C4-2B (cell line): ENCODE results near the gene SCGN.

Source experiments
- ZFX ChIP-seq: fragments of 450-650 bp; IDR thresholded peaks from 2 replicates; pipeline ENCODE4 v1.6.1; 2017
- TF ChIP-seq, protein P1 (sequence below): fragments of 450-650 bp; conservative IDR thresholded peaks from 2 replicates; pipeline ENCODE4 v1.5.1; 2017; ENCODE audit warnings: mild to moderate bottlenecking

DNA sequence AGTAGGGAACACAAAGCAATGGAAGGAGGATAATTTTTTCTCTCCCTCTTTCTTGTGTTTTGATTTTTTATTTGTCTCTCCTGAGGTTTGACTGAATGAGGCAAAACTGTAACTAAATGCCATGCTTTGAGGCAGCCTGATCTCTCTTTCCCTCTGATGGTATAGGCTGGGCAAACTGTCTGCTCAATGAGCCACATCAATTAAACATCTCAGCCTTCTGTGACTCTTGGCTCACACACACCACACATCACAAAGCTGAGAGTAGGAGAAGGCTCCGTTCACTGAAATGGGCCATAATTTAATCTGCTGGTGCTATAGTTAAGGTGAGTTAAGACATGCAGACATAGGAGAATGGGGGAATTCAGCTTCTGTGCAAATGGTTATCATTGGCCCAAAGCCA, 28.1 kb upstream of the SCGN start:
- TF ChIP-seq, protein P1, sequence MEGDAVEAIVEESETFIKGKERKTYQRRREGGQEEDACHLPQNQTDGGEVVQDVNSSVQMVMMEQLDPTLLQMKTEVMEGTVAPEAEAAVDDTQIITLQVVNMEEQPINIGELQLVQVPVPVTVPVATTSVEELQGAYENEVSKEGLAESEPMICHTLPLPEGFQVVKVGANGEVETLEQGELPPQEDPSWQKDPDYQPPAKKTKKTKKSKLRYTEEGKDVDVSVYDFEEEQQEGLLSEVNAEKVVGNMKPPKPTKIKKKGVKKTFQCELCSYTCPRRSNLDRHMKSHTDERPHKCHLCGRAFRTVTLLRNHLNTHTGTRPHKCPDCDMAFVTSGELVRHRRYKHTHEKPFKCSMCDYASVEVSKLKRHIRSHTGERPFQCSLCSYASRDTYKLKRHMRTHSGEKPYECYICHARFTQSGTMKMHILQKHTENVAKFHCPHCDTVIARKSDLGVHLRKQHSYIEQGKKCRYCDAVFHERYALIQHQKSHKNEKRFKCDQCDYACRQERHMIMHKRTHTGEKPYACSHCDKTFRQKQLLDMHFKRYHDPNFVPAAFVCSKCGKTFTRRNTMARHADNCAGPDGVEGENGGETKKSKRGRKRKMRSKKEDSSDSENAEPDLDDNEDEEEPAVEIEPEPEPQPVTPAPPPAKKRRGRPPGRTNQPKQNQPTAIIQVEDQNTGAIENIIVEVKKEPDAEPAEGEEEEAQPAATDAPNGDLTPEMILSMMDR: no peak
- TF ChIP-seq ZFX: no peak
